GM08714 (cell line): ENCODE measurements around the gene SEC63.
"Not testable (repeated sequence)": the region's sequence is repeated elsewhere in the genome, so short reads cannot be mapped to it uniquely, and the experiment has no call there.

Experiments
- H3K4me3 ChIP-seq: fragments of 200-500 bp; sonication (Bioruptor generic); 2 replicates; pipeline ENCODE4 v1.5.1; 2014; ENCODE audit warnings: mild to moderate bottlenecking, low read length, inconsistent platforms
- ZNF274 ChIP-seq: IDR thresholded peaks from 2 replicates; pipeline ENCODE4 v1.6.1; 2012; ENCODE audit warnings: mild to moderate bottlenecking, low read depth, low read length

SEC63 gene

GRCh38 chr6:107956586-107957307 lies 1.3 kb downstream of the SEC63 start:
- TF ChIP-seq ZNF274 = no peak
- H3K4me3 ChIP-seq = peak overlapping the region; percentile 91

- peak overlapping the region; percentile 91; the same call in 1 of the 2 replicates for H3K4me3 ChIP-seq
- no peak for TF ChIP-seq ZNF274
Observed at GRCh38 chr6:107956181-107956580, 1.8 kb downstream of the SEC63 start.

- H3K4me3 ChIP-seq = not testable (repeated sequence)
Observed at GRCh38 chr6:107953858-107954414, 4.1 kb downstream of the SEC63 start.

- no peak overlapping the region for H3K4me3 ChIP-seq
- TF ChIP-seq ZNF274 = no peak
Observed at GRCh38 chr6:107943626-107944439, 14.2 kb downstream of the SEC63 start.

- TF ChIP-seq ZNF274 = no peak
- no peak overlapping the region for H3K4me3 ChIP-seq
Observed at GRCh38 chr6:107942142-107942541, 15.9 kb downstream of the SEC63 start.

- H3K4me3 ChIP-seq = no peak overlapping the region
- no peak for TF ChIP-seq ZNF274
Observed at GRCh38 chr6:107941627-107942026, 16.4 kb downstream of the SEC63 start.

GRCh38 chr6:107941199-107941598 lies 16.8 kb downstream of the SEC63 start:
- no peak for TF ChIP-seq ZNF274
- H3K4me3 ChIP-seq = no peak overlapping the region

- not testable (repeated sequence) for H3K4me3 ChIP-seq
Observed at GRCh38 chr6:107936910-107937292, 21.1 kb downstream of the SEC63 start.

GRCh38 chr6:107936162-107936909 lies 21.7 kb downstream of the SEC63 start:
- no peak for TF ChIP-seq ZNF274
- no peak overlapping the region for H3K4me3 ChIP-seq

- not testable (repeated sequence) for H3K4me3 ChIP-seq
Observed at GRCh38 chr6:107934229-107934628, 23.8 kb downstream of the SEC63 start.

- no peak for TF ChIP-seq ZNF274
- no peak overlapping the region for H3K4me3 ChIP-seq
Observed at GRCh38 chr6:107932580-107932979, 25.4 kb downstream of the SEC63 start.

- TF ChIP-seq ZNF274 = no peak
Observed at GRCh38 chr6:107931894-107932293, 26.1 kb downstream of the SEC63 start.

GRCh38 chr6:107928984-107929383 lies 29.0 kb downstream of the SEC63 start:
- no peak overlapping the region for H3K4me3 ChIP-seq
- no peak for TF ChIP-seq ZNF274

More at GRCh38 chr6:107931894-107932293, 26.1 kb downstream of the SEC63 start:
- H3K4me3 ChIP-seq = no peak overlapping the region

GRCh38 chr6:107926697-107927544 lies 31.1 kb downstream of the SEC63 start:
- H3K4me3 ChIP-seq = not testable (repeated sequence)
